ENCODE results near the gene USP46. TPM values are rescaled to one million over a fixed set of nuclear protein-coding genes. Genes with fewer than 3 reads are reported as not detected.

Gene USP46
- total RNA-seq, 1 experiment from 2014 or later = 15.5 TPM

DNA sequence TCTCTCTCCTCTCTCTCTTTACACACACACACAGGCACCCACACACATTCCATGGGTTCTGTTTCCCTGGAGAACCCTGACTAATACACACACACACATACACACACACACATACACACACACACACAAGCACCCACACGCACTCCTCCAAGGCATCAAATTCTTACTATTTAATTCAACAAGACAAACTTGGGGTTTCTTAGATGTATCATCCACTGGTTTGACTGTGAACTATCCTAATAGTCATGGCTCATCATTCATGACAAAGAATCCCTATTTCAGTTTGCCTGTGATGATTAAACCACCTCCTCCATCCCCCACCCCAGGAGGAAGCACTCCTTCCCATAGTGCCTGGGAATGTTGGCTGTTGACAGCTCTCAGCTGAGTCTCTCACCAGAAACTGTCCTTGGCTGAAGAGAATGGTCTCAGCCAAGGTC is 98.2 kb downstream of the USP46 start:
- CTCF ChIA-PET = no interaction called here

DNA sequence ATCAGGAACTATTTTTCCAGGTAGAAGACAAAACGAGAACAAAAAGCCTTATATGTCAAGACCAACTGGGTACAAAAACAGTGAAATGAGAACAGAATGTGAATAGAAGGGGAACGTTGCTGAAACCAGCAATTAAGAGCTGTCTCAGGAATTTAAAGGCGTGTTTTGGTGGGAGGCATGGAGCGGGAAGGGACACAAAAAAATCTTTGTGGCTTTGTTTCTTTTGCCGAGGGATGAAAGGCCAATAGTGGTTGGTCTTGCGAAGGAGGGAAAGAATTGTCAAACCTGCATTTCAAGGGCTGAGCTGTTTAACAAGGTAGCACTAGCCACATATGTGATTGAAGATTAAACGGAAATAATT is 103.8 kb downstream of the USP46 start:
- Histone ChIP-seq H3K27ac (ENCODE audit: low read length) (no peak overlapping the region), H3K27me3 (ENCODE audit: control insufficient read depth, insufficient read depth, low read length) (no peaks in the 10 kb centered on the region), H3K4me3 (ENCODE audit: low read depth in 2 of 2, low read length in 2 of 2) (no peak overlapping the region), H3K4me1 (ENCODE audit: control insufficient read depth, insufficient read depth, low read length) (no peaks in the 10 kb centered on the region), H3K9me3 (ENCODE audit: control insufficient read depth, insufficient read depth, low read depth, low read length) (no peaks in the 10 kb centered on the region), H3K36me3 (ENCODE audit: control insufficient read depth, insufficient read depth, low read length) (no peaks in the 10 kb centered on the region)
- ChIA-PET CTCF (no interaction called here), POLR2A (no interaction called here)
- ATAC-seq = no peak
- intact Hi-C loops (cut with micrococcal nuclease; ENCODE audit: unreplicated experiment) = loop anchor here (10.0 kb wide), 1 partner anchor 109 kb away; no protein-coding TSS in a partner anchor
- no TSS peak for BruUV-seq (replicated peaks)
- in situ Hi-C loops (cut with HindIII; ENCODE audit: low pct_unique_long_range_greater_than_20kb, low sequenced_read_pairs) = no loop called here
- DNase-seq (ENCODE audit: low read depth, low spot score) = no peak
- TF ChIP-seq POLR2AphosphoS5 (IDR thresholded peaks at IDR 0.05; ENCODE audit: low read depth, low read length) (no peak), SIN3A (IDR thresholded peaks at IDR 0.05; ENCODE audit: borderline replicate concordance, insufficient read depth, low read depth, low read length) (no peak), TCF7L2 (IDR thresholded peaks at IDR 0.05; ENCODE audit: low read depth, low read length) (no peak)
- TF ChIP-seq, protein P1, sequence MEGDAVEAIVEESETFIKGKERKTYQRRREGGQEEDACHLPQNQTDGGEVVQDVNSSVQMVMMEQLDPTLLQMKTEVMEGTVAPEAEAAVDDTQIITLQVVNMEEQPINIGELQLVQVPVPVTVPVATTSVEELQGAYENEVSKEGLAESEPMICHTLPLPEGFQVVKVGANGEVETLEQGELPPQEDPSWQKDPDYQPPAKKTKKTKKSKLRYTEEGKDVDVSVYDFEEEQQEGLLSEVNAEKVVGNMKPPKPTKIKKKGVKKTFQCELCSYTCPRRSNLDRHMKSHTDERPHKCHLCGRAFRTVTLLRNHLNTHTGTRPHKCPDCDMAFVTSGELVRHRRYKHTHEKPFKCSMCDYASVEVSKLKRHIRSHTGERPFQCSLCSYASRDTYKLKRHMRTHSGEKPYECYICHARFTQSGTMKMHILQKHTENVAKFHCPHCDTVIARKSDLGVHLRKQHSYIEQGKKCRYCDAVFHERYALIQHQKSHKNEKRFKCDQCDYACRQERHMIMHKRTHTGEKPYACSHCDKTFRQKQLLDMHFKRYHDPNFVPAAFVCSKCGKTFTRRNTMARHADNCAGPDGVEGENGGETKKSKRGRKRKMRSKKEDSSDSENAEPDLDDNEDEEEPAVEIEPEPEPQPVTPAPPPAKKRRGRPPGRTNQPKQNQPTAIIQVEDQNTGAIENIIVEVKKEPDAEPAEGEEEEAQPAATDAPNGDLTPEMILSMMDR (IDR thresholded peaks at IDR 0.05) = no peak
- TF ChIP-seq, protein P2, sequence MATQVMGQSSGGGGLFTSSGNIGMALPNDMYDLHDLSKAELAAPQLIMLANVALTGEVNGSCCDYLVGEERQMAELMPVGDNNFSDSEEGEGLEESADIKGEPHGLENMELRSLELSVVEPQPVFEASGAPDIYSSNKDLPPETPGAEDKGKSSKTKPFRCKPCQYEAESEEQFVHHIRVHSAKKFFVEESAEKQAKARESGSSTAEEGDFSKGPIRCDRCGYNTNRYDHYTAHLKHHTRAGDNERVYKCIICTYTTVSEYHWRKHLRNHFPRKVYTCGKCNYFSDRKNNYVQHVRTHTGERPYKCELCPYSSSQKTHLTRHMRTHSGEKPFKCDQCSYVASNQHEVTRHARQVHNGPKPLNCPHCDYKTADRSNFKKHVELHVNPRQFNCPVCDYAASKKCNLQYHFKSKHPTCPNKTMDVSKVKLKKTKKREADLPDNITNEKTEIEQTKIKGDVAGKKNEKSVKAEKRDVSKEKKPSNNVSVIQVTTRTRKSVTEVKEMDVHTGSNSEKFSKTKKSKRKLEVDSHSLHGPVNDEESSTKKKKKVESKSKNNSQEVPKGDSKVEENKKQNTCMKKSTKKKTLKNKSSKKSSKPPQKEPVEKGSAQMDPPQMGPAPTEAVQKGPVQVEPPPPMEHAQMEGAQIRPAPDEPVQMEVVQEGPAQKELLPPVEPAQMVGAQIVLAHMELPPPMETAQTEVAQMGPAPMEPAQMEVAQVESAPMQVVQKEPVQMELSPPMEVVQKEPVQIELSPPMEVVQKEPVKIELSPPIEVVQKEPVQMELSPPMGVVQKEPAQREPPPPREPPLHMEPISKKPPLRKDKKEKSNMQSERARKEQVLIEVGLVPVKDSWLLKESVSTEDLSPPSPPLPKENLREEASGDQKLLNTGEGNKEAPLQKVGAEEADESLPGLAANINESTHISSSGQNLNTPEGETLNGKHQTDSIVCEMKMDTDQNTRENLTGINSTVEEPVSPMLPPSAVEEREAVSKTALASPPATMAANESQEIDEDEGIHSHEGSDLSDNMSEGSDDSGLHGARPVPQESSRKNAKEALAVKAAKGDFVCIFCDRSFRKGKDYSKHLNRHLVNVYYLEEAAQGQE (IDR thresholded peaks at IDR 0.05; ENCODE audit: insufficient read depth in 1 of 2, low read depth in 2 of 2, low read length in 1 of 2) = no peak

More for the DNA sequence above, 98.2 kb downstream of the USP46 start:
- no peaks in the 10 kb centered on the region for H3K9me3 ChIP-seq (ENCODE audit: control insufficient read depth, insufficient read depth, low read depth, low read length)
- H3K4me1 ChIP-seq (ENCODE audit: control insufficient read depth, insufficient read depth, low read length) = no peaks in the 10 kb centered on the region
- POLR2A ChIA-PET = no interaction called here
- no peaks in the 10 kb centered on the region for H3K36me3 ChIP-seq (ENCODE audit: control insufficient read depth, insufficient read depth, low read length)
- BruUV-seq (replicated peaks) = no TSS peak
- DNase-seq (ENCODE audit: low read depth, low spot score) (no peak), ATAC-seq (no peak)
- TF ChIP-seq TCF7L2 (IDR thresholded peaks at IDR 0.05; ENCODE audit: low read depth, low read length) (no peak), POLR2AphosphoS5 (IDR thresholded peaks at IDR 0.05; ENCODE audit: low read depth, low read length) (no peak), SIN3A (IDR thresholded peaks at IDR 0.05; ENCODE audit: borderline replicate concordance, insufficient read depth, low read depth, low read length) (no peak)
- TF ChIP-seq, protein P2 (IDR thresholded peaks at IDR 0.05; ENCODE audit: insufficient read depth in 1 of 2, low read depth in 2 of 2, low read length in 1 of 2) = no peak
- TF ChIP-seq, protein P1 (IDR thresholded peaks at IDR 0.05) = no peak
- H3K4me3 ChIP-seq (ENCODE audit: low read depth in 2 of 2, low read length in 2 of 2) = no peak overlapping the region
- H3K27ac ChIP-seq (ENCODE audit: low read length) = no peak overlapping the region
- no peaks in the 10 kb centered on the region for H3K27me3 ChIP-seq (ENCODE audit: control insufficient read depth, insufficient read depth, low read length)
- intact Hi-C loops (cut with micrococcal nuclease; ENCODE audit: unreplicated experiment) = no loop called here
- in situ Hi-C loops (cut with HindIII; ENCODE audit: low pct_unique_long_range_greater_than_20kb, low sequenced_read_pairs) = no loop called here
